GM21367 (cell line): ENCODE measurements around the gene GNPTG.

Source experiments
- ATAC-seq: cut with Tn5 transposase; IDR thresholded peaks from one replicate; pipeline ENCODE4 v1.9.1; 2021; ENCODE audit not compliant: unreplicated experiment

GNPTG gene

DNA sequence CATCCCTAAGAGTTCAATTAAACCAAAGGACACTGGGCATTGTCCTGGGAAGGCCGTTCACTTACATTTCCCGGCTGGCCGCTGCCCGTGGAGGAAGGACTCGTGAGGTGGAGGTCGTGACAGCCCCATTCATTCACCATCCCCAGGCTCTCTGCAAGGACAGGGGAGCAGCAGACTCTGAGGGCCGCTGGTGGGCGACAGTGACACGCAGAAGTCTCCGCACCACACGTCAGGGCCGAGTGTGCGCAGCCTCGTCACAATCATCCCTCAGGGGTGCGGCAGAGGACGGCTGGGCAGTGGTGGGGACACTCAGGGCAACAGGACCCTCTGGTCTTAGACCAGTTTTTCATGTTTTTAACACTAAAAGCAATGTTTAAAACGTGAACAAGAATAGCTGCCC lies 41.1 kb downstream of the GNPTG start:
- no peak for ATAC-seq

DNA sequence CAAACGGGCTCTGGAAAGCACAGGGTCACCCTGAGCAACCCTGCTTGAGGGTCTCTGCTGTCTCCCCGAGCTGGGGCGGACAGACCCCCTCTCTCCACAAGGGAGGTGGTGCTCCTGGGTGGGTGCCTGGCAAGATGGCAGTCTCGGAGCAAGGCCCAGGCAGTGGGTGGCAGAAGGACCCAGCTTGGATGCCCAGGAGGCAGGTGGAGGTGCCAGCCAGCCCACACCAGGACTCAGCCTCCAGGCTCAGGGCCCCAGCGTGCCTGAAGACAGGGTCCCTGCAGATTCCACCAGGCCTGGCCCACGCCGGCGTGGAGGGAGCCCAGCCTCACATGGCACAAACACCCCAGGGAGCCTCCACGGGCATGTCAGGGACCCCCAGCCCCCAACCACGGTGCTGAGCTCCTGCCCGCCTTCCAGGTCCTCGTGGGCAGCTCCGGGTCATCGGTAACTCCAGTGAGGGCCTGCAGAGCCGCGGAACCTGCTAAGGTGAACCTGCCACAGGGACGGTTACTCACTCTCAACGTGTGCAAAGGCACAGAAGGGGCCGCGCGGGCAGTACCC lies 42.0 kb downstream of the GNPTG start:
- no peak for ATAC-seq

- ATAC-seq: no peak
These were observed 42.7 kb downstream of the GNPTG start for GRCh38 chr16:1394367-1394951.

- no peak for ATAC-seq
These were observed 43.8 kb downstream of the GNPTG start for GRCh38 chr16:1395444-1396031.

DNA sequence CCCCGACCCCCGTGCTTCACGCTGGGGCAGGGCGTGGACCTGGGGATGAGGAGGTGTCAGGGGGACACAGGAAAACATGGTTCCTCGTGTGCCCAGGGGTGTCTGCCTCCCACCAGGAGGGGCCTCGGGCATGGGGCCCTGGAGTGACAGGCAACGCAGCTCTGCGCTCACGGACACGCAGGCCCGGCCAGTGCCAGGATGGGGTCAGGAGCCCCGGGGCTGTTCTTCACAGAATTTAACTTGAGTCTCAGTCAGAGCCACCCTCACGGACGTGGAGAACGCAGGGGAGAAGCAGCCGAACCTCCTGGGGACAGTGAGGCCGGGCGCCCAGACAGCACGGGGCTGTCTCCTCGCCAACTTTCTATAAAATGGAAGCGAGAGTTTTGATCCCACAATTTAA lies 46.0 kb downstream of the GNPTG start:
- no peak for ATAC-seq

GRCh38 chr16:1398351-1398750 lies 46.6 kb downstream of the GNPTG start:
- no peak for ATAC-seq

- ATAC-seq: no peak
These were observed 47.3 kb downstream of the GNPTG start for GRCh38 chr16:1398826-1399581.

DNA sequence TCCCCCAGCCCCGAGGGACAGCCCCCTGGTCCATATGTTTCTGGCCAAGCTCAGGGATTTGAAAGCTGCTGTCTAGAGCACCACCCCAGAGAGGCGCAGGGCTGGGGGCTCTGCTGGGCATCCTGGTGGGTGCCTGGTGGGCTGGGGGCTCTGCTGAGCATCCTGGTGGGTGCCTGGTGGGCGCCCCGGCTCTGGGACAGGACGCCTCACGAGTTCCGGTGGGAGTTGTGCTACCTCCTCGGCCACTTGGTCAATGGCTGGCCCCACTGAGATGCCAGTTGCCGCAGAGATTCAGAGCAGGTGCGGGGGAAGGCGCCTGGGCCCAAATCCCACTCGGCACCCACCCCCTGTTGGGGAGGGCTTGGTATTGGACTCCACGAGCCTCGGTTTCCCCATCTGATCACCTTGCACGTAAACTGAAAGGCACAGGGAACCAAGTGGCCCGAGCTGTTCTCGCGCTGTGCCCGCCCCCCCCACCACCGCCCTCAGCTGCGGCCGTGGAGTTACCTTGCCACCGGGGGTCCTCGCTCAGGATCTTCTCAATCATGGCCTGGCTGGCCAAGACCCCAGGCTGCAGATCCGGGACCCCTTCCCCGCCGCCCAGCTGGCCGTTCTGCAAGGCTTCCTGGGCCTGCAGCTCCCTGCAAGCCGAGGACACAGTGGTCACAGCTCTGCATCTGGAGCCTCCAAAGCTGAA lies 49.5 kb downstream of the GNPTG start:
- ATAC-seq: no peak

GRCh38 chr16:1401758-1402154 lies 50.0 kb downstream of the GNPTG start:
- no peak for ATAC-seq

GRCh38 chr16:1403036-1403435 lies 51.3 kb downstream of the GNPTG start:
- no peak for ATAC-seq

GRCh38 chr16:1403733-1404132 lies 52.0 kb downstream of the GNPTG start:
- no peak for ATAC-seq

DNA sequence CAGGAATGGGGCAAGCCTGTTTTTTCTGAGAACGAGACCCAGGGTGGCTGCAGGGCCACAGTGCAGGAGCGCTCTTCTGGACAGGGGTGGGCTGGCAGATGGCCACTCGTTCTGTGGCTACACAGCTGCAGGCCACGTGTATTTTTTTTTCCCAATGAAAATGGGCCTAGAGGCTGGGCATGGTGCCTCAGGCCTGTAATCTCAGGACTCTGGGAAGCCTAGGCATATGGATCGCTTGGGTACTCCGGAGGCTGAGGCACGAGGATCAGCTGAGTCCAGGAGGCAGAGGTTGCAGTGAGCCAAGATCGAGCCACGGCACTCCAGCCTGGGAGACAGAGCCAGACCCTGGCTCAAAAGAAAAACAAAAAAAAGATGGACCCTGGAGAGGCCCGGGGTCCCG lies 56.0 kb downstream of the GNPTG start:
- no peak for ATAC-seq

DNA sequence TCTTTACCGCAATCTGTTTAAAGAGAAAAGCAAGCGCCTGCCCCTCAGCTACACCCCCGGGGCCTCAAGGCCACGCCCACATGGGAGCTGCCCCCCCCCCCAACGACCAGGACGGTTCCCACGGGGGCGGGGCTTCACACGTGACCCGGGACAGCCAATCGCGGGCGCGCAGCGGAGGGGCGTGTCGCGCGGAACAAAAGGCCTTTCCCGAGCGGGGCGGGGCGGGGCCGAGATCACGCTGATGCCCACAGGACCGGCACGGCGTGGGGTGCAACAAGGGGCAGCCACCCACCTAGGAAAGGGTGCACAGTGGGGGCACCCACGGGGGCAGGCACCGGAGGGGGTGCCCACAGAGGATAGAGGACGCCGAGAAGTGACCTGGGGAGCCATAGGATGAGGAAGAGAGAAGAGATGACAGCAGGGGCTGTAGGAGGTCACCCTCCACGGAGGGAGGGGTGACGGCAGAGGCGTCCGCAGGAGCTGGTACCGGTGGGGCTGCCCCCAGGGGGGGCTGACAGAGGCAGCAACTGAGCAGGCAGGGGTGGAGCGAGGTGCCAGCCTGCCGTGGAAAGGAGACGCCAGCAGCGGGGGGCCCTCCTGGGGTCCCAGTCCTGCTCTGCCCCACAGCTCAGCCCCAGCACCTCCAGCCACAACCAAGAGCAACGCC lies 56.6 kb downstream of the GNPTG start:
- peak; percentile 65 for ATAC-seq

DNA sequence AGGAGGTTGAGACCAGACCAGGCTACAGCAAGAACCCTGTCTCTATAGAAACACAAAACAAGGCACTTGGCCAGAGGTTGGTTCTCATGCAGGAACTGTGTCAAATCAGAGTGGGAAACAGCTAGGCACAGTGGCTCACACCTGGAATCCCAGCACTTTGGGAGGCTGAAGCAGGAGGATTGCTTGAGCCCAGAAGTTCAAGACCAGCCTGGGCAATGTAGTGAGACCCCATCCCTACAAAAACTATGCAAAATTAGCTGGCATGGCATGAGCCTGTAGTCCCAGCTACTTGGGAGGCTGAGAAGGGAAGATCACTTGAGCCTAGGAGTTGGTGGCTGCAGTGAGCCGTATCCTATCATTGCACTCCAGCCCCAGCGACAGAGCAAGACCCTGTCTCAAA lies 61.1 kb downstream of the GNPTG start:
- ATAC-seq: no peak
